Stimulated activated CD4-positive, alpha-beta T cell treated with anti-CD3 and anti-CD28 coated beads, Interleukin-15, amount 100 ng/mL, for 24 hours (primary cell): Measurements from ENCODE around the gene PON1.

Source experiments
- DNase-seq: peaks from one replicate; pipeline ENCODE4 v3.0.0-alpha.2; 2020

PON1 gene

DNA sequence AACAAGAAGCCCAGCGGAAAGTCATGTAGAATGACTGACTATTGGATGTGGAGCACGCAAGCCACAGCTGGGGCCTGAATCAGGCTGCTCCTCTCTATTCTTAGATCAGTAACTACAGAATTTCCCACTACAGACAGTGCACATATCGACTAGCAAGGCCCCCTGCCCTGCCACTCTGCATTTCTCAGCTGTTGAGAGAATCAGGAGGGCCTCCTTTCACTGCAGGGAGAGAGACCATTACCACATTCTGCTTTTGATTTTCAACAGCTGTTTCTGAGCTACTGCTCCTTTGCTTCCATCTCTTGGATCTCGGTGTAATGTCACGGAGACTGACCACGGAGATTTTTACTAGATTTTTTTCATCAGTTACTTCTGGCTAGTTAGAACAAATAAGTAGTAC is 73.8 kb downstream of the PON1 start:
- DNase-seq = no peak
